ENCODE results near the gene STON2. TPM values are rescaled to one million over a fixed set of nuclear protein-coding genes. Genes with fewer than 3 reads are reported as not detected.

The STON2 gene
- total RNA-seq, 1 donor from 2014 or later: 77.2 TPM

- H3K4me1 Mint-ChIP-seq (ENCODE audit: low read depth): peaks cover 25% of the 10 kb centered on the region
- H3K27me3 Mint-ChIP-seq: no peaks in the 10 kb centered on the region
- DNase-seq (ENCODE audit: low spot score, unreplicated experiment): no peak
- H3K36me3 Mint-ChIP-seq (ENCODE audit: insufficient read depth): peaks cover 9% of the 10 kb centered on the region
- no peak for TF ChIP-seq CTCF (IDR thresholded peaks at IDR 0.05; ENCODE audit: unreplicated experiment)
- H3K9me3 Mint-ChIP-seq (ENCODE audit: low read depth): peaks cover 2% of the 10 kb centered on the region
- H3K27ac Mint-ChIP-seq: peak overlapping the region; percentile 56
- no peak overlapping the region for H3K4me3 Mint-ChIP-seq (ENCODE audit: low read depth)
Observed at GRCh38 chr14:81298122-81298521, 102.0 kb downstream of the STON2 start.

- DNase-seq (ENCODE audit: low spot score, unreplicated experiment): no peak
- Mint-ChIP-seq H3K27me3 (no peaks in the 10 kb centered on the region), H3K9me3 (ENCODE audit: low read depth) (peaks cover 3% of the 10 kb centered on the region), H3K36me3 (ENCODE audit: insufficient read depth) (peaks cover 19% of the 10 kb centered on the region), H3K4me1 (ENCODE audit: low read depth) (peaks cover 10% of the 10 kb centered on the region), H3K4me3 (ENCODE audit: low read depth) (no peak overlapping the region), H3K27ac (no peak overlapping the region)
- no peak for TF ChIP-seq CTCF (IDR thresholded peaks at IDR 0.05; ENCODE audit: unreplicated experiment)
Observed at GRCh38 chr14:81295958-81296923, 103.9 kb downstream of the STON2 start.

- peaks cover 50% of the 10 kb centered on the region for H3K36me3 Mint-ChIP-seq (ENCODE audit: insufficient read depth)
Observed at GRCh38 chr14:81289516-81289915, 110.6 kb downstream of the STON2 start.

GRCh38 chr14:81286574-81287370, 113.4 kb downstream of the STON2 start:
- DNase-seq (ENCODE audit: low spot score, unreplicated experiment): no peak
- H3K4me1 Mint-ChIP-seq (ENCODE audit: low read depth): peaks cover 6% of the 10 kb centered on the region
- H3K4me3 Mint-ChIP-seq (ENCODE audit: low read depth): no peak overlapping the region
- no peak overlapping the region for H3K27ac Mint-ChIP-seq
- H3K9me3 Mint-ChIP-seq (ENCODE audit: low read depth): peaks cover 27% of the 10 kb centered on the region
- no peak for TF ChIP-seq CTCF (IDR thresholded peaks at IDR 0.05; ENCODE audit: unreplicated experiment)
- H3K36me3 Mint-ChIP-seq (ENCODE audit: insufficient read depth): peaks cover 39% of the 10 kb centered on the region
- no peaks in the 10 kb centered on the region for H3K27me3 Mint-ChIP-seq

More at GRCh38 chr14:81289516-81289915, 110.6 kb downstream of the STON2 start:
- Mint-ChIP-seq H3K4me1 (ENCODE audit: low read depth) (peaks cover 5% of the 10 kb centered on the region), H3K9me3 (ENCODE audit: low read depth) (peaks cover 27% of the 10 kb centered on the region), H3K4me3 (ENCODE audit: low read depth) (no peak overlapping the region), H3K27me3 (no peaks in the 10 kb centered on the region), H3K27ac (no peak overlapping the region)
- no peak for DNase-seq (ENCODE audit: low spot score, unreplicated experiment)
- no peak for TF ChIP-seq CTCF (IDR thresholded peaks at IDR 0.05; ENCODE audit: unreplicated experiment)

- Mint-ChIP-seq H3K36me3 (ENCODE audit: insufficient read depth) (peaks cover 27% of the 10 kb centered on the region), H3K4me3 (ENCODE audit: low read depth) (no peak overlapping the region), H3K27me3 (no peaks in the 10 kb centered on the region), H3K27ac (no peak overlapping the region), H3K4me1 (ENCODE audit: low read depth) (peaks cover 6% of the 10 kb centered on the region), H3K9me3 (ENCODE audit: low read depth) (peaks cover 16% of the 10 kb centered on the region)
- DNase-seq (ENCODE audit: low spot score, unreplicated experiment): no peak
- no peak for TF ChIP-seq CTCF (IDR thresholded peaks at IDR 0.05; ENCODE audit: unreplicated experiment)
Observed at GRCh38 chr14:81285245-81285644, 114.9 kb downstream of the STON2 start.
